Activated T-cell treated with anti-CD3 and anti-CD28 coated beads, Interleukin-2, amount 50 U/mL, for 4 hours (primary cell): ENCODE data around the gene TRIM71. TPM values are rescaled to one million over a fixed set of nuclear protein-coding genes. Genes with fewer than 3 reads are reported as not detected.
"Not testable (repeated sequence)": the region's sequence is repeated elsewhere in the genome, so short reads cannot be mapped to it uniquely, and the experiment has no call there.

ENCODE experiments used
- ATAC-seq, 2 donors: fragments of 200-7000 bp; cut with Tn5 transposase; one replicate each; pipeline ENCODE4 v1.10.0; 2021
- DNase-seq: peaks from one replicate; pipeline ENCODE4 v3.0.0-alpha.2; 2020
- H3K27me3 Mint-ChIP-seq: one replicate; pipeline ENCODE4 v1.8.0; 2021; ENCODE audit warnings: low read depth, mixed read lengths
- H3K36me3 Mint-ChIP-seq: one replicate; pipeline ENCODE4 v1.8.0; 2022; ENCODE audit warnings: mixed read lengths; ENCODE audit not compliant: insufficient read depth
- H3K4me1 Mint-ChIP-seq: one replicate; pipeline ENCODE4 v1.8.0; 2021; ENCODE audit warnings: low read depth, mixed read lengths
- H3K4me3 Mint-ChIP-seq: one replicate; pipeline ENCODE4 v1.8.0; 2021; ENCODE audit warnings: mild to moderate bottlenecking, moderate library complexity, mixed read lengths
- H3K9me3 Mint-ChIP-seq: one replicate; pipeline ENCODE4 v1.8.0; 2021; ENCODE audit warnings: mixed read lengths
- total RNA-seq, 3 donors: library from RNA; stranded (reverse); gene quantifications; one replicate each; pipeline ENCODE4 v1.2.1, GENCODE V29; 2021

Gene TRIM71
- total RNA-seq, 3 donors from 2014 or later = 0.18 to 0.25 (median 0.19) TPM

DNA sequence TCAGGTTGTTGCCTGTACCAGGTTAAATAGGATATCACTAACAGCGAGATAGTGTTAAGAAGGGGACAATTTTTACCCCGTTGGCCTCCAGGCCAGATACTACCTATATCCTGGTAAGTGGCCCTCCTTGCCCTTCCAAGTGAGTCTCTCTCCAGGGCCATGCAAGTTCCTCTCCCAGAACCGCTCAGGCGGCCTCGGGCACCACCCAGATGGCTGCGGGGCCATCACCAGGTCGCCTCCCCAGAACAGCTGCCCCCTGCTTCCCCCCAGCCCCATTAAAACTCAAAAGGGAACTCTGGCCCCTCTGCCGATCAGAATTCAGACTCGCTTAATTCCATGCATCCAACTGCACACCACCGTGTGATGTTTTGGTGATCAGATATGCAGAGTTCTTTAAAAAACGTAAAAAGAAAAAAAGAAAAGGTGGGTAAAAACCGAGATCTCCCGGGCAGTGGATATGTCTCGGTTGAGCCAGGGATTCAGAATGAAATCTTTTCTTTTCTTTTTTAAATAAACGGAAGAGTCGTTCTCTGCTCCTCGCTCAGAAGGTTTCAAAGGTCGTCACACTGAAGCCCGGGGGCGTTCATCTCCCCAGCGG, 1.9 kb upstream of the TRIM71 start:
- peak overlapping the region; percentile 41 for H3K4me3 Mint-ChIP-seq

DNA sequence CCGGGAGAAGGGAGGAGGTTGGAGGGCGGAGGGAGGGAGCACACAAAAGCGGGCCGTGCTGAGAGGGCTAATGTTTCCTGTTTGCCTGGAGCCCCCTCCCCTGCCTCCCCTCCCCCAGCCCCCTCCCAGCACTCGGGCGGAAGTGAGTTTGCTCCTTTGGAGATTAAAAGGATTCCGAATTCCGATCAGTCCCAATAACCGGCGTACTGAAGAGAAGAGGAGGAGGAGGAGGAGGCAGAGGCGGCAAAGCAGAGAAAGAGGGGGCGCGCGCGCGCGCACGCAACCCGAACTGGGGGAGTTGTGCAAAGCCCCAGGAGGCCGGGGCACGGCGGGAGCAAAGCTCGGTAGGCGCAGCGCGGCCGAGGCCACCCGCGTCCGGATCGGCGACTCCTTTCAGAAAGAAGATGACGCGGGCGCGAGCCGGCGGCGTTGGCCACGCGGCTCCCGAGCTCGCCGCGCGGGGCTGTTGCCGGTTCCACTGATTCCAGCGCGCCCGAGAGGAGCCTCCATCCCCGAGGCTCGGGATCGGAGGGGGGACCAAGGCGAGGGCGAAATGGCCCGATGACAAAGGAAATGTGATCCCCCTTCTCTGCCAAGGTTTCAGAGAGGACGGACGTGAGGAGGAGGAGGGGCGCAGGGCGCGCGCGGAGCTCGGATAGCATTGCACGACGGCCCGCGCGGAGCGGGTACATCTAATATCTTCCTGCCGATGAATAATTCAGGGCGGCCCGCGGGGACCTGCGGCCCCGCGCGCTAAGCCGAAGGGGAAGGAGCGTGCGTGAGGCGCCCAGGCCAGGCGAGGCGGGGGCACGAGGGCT, 1.1 kb upstream of the TRIM71 start:
- DNase-seq (no peak), ATAC-seq (peak; percentile 34 to 41)
- Mint-ChIP-seq H3K36me3 (no peaks in the 10 kb centered on the region), H3K4me1 (peaks cover 16% of the 10 kb centered on the region), H3K27me3 (peaks cover 47% of the 10 kb centered on the region), H3K9me3 (no peaks in the 10 kb centered on the region), H3K4me3 (peak overlapping the region; percentile 67)

More for the DNA sequence above, 1.9 kb upstream of the TRIM71 start:
- H3K36me3 Mint-ChIP-seq = no peaks in the 10 kb centered on the region
- ATAC-seq (no peak), DNase-seq (no peak)
- no peaks in the 10 kb centered on the region for H3K9me3 Mint-ChIP-seq
- H3K27me3 Mint-ChIP-seq = peaks cover 42% of the 10 kb centered on the region
- peaks cover 16% of the 10 kb centered on the region for H3K4me1 Mint-ChIP-seq

DNA sequence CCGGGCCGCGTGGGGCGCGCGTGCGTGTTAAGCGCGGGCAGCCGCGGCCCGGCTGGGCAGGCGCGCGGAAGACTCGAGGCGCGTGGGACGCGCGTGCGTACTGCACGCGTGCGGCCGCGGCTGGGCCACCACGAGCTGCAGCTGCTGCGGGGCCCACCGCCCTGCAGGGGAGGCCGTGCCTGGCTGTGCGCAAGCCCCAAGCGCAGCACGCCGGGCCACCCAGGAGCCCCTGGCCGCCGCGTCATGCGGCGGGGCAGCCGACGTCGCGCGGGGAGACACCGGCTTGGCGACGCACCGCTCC, 590 bp upstream of the TRIM71 start:
- H3K9me3 Mint-ChIP-seq = no peaks in the 10 kb centered on the region
- no peaks in the 10 kb centered on the region for H3K36me3 Mint-ChIP-seq
- peak overlapping the region; percentile 42 for H3K4me3 Mint-ChIP-seq
- DNase-seq (no peak), ATAC-seq (peak; percentile 39 to 48)
- H3K27me3 Mint-ChIP-seq = peaks cover 50% of the 10 kb centered on the region
- H3K4me1 Mint-ChIP-seq = peaks cover 16% of the 10 kb centered on the region

DNA sequence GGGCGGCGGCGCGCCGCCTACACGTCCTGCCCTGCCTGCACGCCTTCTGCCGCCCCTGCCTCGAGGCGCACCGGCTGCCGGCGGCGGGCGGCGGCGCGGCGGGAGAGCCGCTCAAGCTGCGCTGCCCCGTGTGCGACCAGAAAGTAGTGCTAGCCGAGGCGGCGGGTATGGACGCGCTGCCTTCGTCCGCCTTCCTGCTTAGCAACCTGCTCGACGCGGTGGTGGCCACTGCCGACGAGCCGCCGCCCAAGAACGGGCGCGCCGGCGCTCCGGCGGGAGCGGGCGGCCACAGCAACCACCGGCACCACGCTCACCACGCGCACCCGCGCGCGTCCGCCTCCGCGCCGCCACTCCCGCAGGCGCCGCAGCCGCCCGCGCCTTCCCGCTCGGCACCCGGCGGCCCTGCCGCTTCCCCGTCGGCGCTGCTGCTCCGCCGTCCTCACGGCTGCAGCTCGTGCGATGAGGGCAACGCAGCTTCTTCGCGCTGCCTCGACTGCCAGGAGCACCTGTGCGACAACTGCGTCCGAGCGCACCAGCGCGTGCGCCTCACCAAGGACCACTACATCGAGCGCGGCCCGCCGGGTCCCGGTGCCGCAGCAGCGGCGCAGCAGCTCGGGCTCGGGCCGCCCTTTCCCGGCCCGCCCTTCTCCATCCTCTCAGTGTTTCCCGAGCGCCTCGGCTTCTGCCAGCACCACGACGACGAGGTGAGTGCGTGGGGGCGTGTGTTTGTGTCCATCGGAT, 602 bp downstream of the TRIM71 start:
- no peaks in the 10 kb centered on the region for H3K9me3 Mint-ChIP-seq
- peaks cover 16% of the 10 kb centered on the region for H3K4me1 Mint-ChIP-seq
- H3K4me3 Mint-ChIP-seq = peak overlapping the region; percentile 20
- no peaks in the 10 kb centered on the region for H3K36me3 Mint-ChIP-seq
- DNase-seq (no peak), ATAC-seq (peak; percentile 24 to 30)
- H3K27me3 Mint-ChIP-seq = peaks cover 50% of the 10 kb centered on the region

DNA sequence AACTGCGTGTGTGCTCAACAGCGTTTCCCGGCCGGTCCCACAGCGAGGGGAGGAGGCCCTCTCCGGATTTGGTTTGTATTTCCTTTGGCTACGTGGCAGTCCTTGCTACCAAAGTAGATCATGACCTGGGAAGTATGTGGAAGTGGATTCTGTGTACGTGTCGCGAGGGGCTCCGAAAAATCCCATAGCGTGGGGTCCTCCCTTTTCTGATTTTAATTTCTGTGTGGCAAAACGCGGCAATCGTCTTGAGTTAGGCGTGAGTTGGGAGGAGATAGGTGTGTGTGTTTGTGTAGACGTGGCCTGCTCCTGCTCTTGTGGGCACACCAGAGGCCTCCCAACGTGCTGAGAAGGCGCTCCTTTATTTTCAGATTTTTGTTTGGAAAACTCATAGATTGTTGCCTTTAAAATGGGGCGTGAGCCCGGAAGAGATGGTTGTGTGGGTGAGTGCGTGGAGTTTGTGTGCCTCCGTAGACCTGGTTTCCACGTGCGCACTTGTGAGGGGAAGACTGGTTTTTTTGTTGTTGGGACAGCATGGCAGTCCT, 1.2 kb downstream of the TRIM71 start:
- H3K9me3 Mint-ChIP-seq = no peaks in the 10 kb centered on the region
- peaks cover 16% of the 10 kb centered on the region for H3K4me1 Mint-ChIP-seq
- ATAC-seq (no peak), DNase-seq (no peak)
- peaks cover 50% of the 10 kb centered on the region for H3K27me3 Mint-ChIP-seq
- H3K36me3 Mint-ChIP-seq = no peaks in the 10 kb centered on the region
- peak overlapping the region; percentile 20 for H3K4me3 Mint-ChIP-seq

DNA sequence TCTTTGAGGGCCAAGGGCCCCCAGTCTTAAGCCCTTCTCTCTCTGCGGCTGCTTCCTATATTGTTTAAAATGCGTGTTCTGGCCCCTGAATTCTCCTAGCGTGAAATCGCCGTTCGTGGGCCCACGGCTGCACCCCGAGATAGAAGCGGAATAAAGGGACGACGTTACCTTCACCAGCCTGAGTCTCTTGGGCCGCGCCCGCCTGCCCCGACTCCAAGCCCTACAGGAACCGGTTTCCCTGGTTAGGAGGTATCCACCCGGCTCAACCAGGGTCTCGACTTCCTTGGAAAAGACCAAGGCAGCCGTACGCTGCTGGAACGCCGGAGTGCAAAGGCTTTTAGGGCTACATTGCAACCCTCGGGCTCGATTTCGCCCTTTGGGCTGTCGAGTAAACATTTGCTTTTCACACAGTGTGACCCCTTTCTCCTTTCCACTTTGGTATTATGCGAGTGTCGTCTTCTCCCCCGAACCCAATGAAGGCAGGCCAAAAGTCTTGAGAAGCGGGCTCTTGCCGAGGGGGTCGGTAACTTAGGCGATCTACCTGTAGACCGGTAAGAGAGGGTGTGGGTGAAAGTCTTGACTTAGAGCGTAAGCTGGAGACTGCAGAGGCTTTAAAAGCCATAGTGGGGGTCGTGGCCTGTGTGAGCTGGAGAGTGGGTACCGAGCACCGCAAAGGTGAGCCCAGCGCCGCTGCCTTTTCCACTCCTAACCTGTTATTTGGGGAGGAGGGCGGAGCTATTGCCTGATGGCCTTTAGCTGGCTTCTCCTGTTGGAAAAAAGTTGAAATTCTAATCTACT, 2.0 kb downstream of the TRIM71 start:
- no peak for ATAC-seq
- no peaks in the 10 kb centered on the region for H3K36me3 Mint-ChIP-seq
- peaks cover 48% of the 10 kb centered on the region for H3K27me3 Mint-ChIP-seq
- peaks cover 15% of the 10 kb centered on the region for H3K4me1 Mint-ChIP-seq
- H3K9me3 Mint-ChIP-seq = no peaks in the 10 kb centered on the region
- no peak for DNase-seq
- H3K4me3 Mint-ChIP-seq = no peak overlapping the region

DNA sequence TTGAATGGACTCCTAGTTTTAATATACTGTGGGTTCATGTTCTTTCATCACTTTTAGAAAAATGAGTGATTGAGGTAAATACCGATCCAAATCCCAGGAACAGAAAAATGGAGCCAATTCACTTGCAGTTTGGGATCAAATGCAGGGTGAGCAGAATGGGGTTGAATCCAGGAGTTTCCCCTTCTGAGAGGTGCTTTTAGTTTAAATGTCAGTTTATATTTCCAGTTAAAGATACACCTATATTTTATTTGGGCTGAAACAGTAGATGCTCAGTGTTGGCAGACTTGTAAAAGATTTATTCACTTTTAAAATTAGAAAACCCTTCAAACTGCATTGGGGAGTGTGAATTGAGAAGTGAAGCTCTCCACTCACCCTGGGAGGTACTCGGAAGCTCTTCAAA, 2.6 kb downstream of the TRIM71 start:
- ATAC-seq = no peak
- H3K27me3 Mint-ChIP-seq = peaks cover 43% of the 10 kb centered on the region
- no peak for DNase-seq
- no peaks in the 10 kb centered on the region for H3K36me3 Mint-ChIP-seq
- H3K4me1 Mint-ChIP-seq = peaks cover 13% of the 10 kb centered on the region
- no peaks in the 10 kb centered on the region for H3K9me3 Mint-ChIP-seq
- H3K4me3 Mint-ChIP-seq = no peak overlapping the region

DNA sequence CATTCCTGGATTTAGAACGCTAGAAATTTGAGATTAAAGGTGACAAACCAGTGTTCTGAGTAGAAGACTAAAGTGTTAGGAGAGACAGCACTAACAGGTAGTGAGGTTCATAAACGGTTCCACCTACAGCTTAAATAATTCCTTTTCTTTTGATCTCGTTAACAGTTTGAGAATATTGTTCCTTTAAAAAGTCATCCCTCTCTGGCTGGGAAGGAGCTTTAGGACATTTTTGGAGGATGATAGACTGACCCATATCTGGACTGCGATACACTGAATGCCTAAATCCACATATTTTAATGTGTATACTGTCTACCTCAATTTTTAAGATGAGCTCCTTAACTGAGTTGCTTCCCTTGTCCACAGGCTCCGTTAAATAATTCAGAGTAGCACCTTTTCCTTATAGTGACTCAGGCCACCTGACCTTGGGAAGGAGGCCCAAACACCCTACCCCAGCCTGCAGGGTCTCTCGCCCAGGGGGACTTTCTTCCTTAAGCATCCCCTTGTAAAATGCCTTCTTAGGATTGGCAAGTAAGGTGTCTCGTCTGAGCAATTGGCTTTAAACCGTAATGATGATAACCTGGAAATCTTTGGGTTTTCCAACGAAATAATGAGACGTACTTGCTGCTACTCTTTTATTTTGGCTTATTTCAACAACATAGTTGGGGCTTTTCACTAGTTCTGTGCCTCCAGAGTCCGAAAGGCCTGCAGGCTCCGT, 3.3 kb downstream of the TRIM71 start:
- H3K4me3 Mint-ChIP-seq = no peak overlapping the region
- ATAC-seq = no peak
- H3K4me1 Mint-ChIP-seq = peaks cover 13% of the 10 kb centered on the region
- H3K27me3 Mint-ChIP-seq = peaks cover 40% of the 10 kb centered on the region
- H3K36me3 Mint-ChIP-seq = no peaks in the 10 kb centered on the region
- DNase-seq = no peak
- H3K9me3 Mint-ChIP-seq = no peaks in the 10 kb centered on the region

DNA sequence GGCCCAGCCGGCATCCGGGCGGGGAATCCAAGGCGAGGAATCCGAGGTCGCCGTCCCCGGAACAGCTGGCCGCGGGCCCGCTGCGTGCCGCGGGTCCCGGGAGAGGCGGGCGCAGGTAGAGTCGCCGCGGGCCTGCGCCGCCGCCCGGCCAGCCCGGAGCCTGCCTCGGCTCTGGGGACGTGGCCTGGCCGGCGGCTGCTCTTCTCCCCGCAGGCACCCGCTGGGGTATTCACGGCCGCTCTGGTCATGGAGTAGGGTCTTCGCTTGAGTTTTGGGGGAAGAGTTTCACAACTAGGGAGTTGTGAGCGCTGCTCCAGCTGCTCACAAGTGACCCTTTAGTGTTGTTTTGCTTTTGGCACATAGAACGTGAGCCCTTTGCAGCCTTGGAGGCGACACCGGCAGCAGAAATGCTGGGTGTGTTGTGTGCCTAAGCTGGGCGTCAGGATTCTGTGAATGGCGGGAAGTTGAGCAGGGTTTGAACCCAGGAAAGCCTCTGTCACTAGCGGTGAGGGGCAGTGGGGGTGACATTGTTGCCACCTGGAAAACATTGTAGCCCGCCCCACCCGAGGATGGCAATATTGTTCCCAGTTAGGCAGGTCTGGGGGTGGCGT, 4.0 kb downstream of the TRIM71 start:
- Mint-ChIP-seq H3K4me1 (peaks cover 12% of the 10 kb centered on the region), H3K9me3 (no peaks in the 10 kb centered on the region), H3K27me3 (peaks cover 39% of the 10 kb centered on the region), H3K4me3 (no peak overlapping the region), H3K36me3 (no peaks in the 10 kb centered on the region)
- ATAC-seq = no peak
- DNase-seq = no peak

DNA sequence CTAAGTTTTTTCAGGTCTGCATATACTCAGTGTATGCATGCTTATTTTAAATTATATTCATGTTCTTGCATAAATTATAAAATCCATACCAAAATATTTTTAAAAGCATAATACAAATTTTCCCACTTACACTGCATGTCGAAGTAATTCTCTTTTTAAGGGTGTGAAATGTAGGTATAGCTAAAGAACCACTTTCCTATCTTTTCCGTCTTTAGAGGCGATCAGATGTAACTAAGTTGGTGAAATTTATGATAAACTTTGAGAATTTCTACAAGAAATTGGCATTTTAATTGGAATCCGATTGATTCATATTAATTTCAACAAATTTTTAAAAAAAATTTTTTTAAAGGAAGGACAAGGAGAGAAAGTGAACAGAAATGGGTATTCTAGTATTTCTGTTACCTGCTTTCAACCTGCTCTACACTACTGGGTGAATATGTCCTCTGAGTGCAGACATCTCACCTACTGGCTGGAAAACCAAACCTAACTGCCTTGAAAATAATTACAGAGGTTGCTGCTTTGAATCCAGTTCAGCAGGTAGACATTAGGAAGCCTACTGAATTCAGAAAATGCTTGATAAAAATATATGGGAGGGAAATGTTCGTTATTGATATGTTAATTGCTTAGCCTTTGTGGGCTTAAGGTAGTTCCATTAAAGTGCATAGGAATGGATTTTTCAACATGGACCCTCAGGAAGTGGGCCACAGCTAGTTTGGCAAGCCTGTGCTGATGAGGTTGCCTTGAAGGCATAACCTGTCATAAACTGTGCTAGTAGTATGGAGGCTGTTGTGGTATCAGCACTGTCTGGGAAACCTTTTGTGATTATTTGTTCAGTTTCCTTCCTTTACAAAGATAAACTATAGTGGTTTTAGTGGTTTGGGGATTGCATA, 5.1 kb downstream of the TRIM71 start:
- H3K27me3 Mint-ChIP-seq = peaks cover 35% of the 10 kb centered on the region
- no peak overlapping the region for H3K4me3 Mint-ChIP-seq
- no peak for ATAC-seq

DNA sequence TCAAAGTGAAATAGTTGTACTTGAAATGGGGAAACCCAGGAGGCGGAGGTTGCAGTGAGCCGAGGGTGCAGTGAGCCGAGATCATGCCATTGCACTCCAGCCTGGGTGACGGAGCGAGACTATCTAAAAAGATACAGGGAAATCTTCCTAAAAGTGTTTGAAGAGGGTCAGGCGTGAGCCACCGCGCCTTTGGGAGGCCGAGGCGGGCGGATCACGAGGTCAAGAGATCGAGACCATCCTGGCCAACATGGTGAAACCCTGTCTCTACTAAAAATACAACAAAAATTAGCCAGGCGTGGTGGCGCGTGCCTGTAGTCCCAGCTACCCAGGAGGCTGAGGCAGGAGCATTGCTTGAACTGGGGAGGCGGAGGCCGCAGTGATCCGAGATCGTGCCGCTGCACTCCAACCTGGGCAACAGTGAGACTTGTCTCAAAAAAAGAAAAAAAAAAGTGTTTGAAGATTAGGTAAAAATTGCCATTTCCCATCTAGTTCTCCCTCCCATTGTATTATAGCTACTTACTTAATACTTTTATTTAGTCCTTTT, 5.9 kb downstream of the TRIM71 start:
- not testable (repeated sequence) for ATAC-seq, H3K9me3 Mint-ChIP-seq, H3K4me1 Mint-ChIP-seq, DNase-seq, H3K36me3 Mint-ChIP-seq, H3K4me3 Mint-ChIP-seq
- H3K27me3 Mint-ChIP-seq = peaks cover 32% of the 10 kb centered on the region

More for the DNA sequence above, 5.1 kb downstream of the TRIM71 start:
- DNase-seq = no peak
- no peaks in the 10 kb centered on the region for H3K36me3 Mint-ChIP-seq
- H3K4me1 Mint-ChIP-seq = peaks cover 8% of the 10 kb centered on the region
- H3K9me3 Mint-ChIP-seq = no peaks in the 10 kb centered on the region

DNA sequence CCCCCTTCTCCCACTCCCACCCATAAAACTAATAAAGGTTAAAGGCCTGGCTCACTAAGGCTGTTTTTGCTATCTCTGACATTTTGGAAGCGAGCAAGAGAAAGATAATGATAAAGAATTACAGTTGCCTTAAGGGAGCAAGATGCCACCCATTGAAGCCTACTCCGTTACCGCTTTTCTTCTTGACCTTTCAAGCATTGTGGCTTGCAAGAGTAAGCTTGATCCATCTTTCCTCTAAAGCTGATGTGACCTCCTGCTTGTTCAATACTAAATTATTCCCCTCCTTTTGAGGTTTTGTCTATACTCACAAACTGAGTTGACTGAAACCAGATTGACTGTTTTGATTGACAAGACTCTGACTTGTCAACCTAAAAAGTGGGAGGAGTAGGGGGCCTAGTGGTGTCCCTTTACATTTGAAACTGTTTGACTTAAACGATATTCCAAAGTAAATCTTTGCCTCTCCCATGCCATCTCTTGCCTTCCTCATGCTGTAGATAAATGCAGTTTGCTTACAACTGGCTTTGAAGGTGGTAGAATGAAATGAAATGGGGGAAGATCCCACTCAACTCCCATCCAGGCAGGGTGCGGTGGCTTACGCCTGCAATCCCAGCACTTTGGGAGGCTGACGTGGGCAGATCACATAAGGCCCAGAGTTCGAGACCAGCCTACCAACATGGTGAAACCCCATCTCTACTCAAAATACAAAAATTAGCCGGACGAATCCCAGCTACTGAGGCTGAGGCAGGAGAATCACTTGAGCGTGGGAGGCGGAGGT, 8.0 kb downstream of the TRIM71 start:
- no peak overlapping the region for H3K4me3 Mint-ChIP-seq
- no peaks in the 10 kb centered on the region for H3K4me1 Mint-ChIP-seq
- H3K36me3 Mint-ChIP-seq = no peaks in the 10 kb centered on the region
- DNase-seq (no peak), ATAC-seq (no peak)
- peaks cover 24% of the 10 kb centered on the region for H3K27me3 Mint-ChIP-seq
- H3K9me3 Mint-ChIP-seq = no peaks in the 10 kb centered on the region
